Stimulated activated CD4-positive, alpha-beta T cell treated with anti-CD3 and anti-CD28 coated beads, Interleukin-15, amount 100 ng/mL, for 24 hours (primary cell): ENCODE results near the gene TNK2.
A peak's percentile ranks its signal among the peaks of the same experiment; 100 is the strongest.
"Not testable (repeated sequence)": the region's sequence is repeated elsewhere in the genome, so short reads cannot be mapped to it uniquely, and the experiment has no call there.

Experiments used
- DNase-seq: peaks from one replicate; pipeline ENCODE4 v3.0.0-alpha.2; 2020

TNK2 gene

GRCh38 chr3:195867631-195868335 is 40.6 kb downstream of the TNK2 start:
- DNase-seq = no peak

- DNase-seq = no peak
Measured at GRCh38 chr3:195866686-195867511, 41.5 kb downstream of the TNK2 start.

- DNase-seq = no peak
Measured at GRCh38 chr3:195865752-195866151, 42.6 kb downstream of the TNK2 start.

GRCh38 chr3:195863121-195864061 is 45.0 kb downstream of the TNK2 start:
- peak; percentile 79 for DNase-seq

GRCh38 chr3:195862318-195862717 is 46.0 kb downstream of the TNK2 start:
- not testable (repeated sequence) for DNase-seq

- no peak for DNase-seq
Measured at GRCh38 chr3:195860456-195860855, 47.9 kb downstream of the TNK2 start.

GRCh38 chr3:195859846-195860411 is 48.4 kb downstream of the TNK2 start:
- no peak for DNase-seq

GRCh38 chr3:195859061-195859845 is 49.1 kb downstream of the TNK2 start:
- peak; percentile 84 for DNase-seq

- no peak for DNase-seq
Measured at GRCh38 chr3:195856410-195857084, 51.8 kb downstream of the TNK2 start.

- DNase-seq = no peak
Measured at GRCh38 chr3:195855471-195856409, 52.6 kb downstream of the TNK2 start.

- DNase-seq = no peak
Measured at GRCh38 chr3:195854628-195855294, 53.6 kb downstream of the TNK2 start.

- no peak for DNase-seq
Measured at GRCh38 chr3:195853996-195854395, 54.4 kb downstream of the TNK2 start.

GRCh38 chr3:195853036-195853435 is 55.3 kb downstream of the TNK2 start:
- DNase-seq = no peak

GRCh38 chr3:195850857-195851543 is 57.4 kb downstream of the TNK2 start:
- peak; percentile 92 for DNase-seq

- no peak for DNase-seq
Measured at GRCh38 chr3:195849322-195850074, 58.9 kb downstream of the TNK2 start.

- DNase-seq = no peak
Measured at GRCh38 chr3:195847055-195847950, 61.0 kb downstream of the TNK2 start.

GRCh38 chr3:195845483-195845882 is 62.9 kb downstream of the TNK2 start:
- no peak for DNase-seq
